Liver (tissue), 9 donors: ENCODE results near the gene ZNF536. TPM values are rescaled to one million over a fixed set of nuclear protein-coding genes. Genes with fewer than 3 reads are reported as not detected.
"Not testable (repeated sequence)": the region's sequence is repeated elsewhere in the genome, so short reads cannot be mapped to it uniquely, and the experiment has no call there.

Experiments
- DNase-seq: peaks from one replicate; pipeline ENCODE4 v3.0.0-alpha.2; 2017; ENCODE audit warnings: low spot score
- H3K27ac ChIP-seq, 2 donors: one replicate each; pipeline ENCODE4 v1.7.0; 2013; ENCODE audit warnings: inconsistent platforms in 2 of 2, low read length in 2 of 2, control low read depth in 1 of 2, low read depth in 1 of 2, mild to moderate bottlenecking in 1 of 2
- H3K27me3 ChIP-seq, 4 donors: one replicate each; pipeline versions ENCODE4 v1.6.1 to v1.7.0; 2013; ENCODE audit warnings: low read length in 3 of 4, inconsistent platforms in 1 of 4, mild to moderate bottlenecking in 1 of 4, moderate library complexity in 1 of 4; ENCODE audit not compliant: control insufficient read depth in 4 of 4, insufficient read depth in 4 of 4
- H3K36me3 ChIP-seq, 4 donors: one replicate each; pipeline versions ENCODE4 v1.6.1 to v1.7.0; 2013; ENCODE audit warnings: low read length in 3 of 4, mild to moderate bottlenecking in 3 of 4, low read depth in 1 of 4, moderate library complexity in 1 of 4; ENCODE audit not compliant: control insufficient read depth in 4 of 4, insufficient read depth in 3 of 4
- H3K4me1 ChIP-seq, 4 donors: one replicate each; pipeline versions ENCODE4 v1.6.1 to v1.7.0; 2013; ENCODE audit warnings: low read length in 3 of 4, mild to moderate bottlenecking in 3 of 4, moderate library complexity in 1 of 4; ENCODE audit not compliant: control insufficient read depth in 4 of 4, insufficient read depth in 4 of 4
- H3K4me3 ChIP-seq, 3 donors: one replicate each; pipeline versions ENCODE4 v1.6.1 to v1.7.0; 2013; ENCODE audit warnings: low read length in 3 of 3, control low read depth in 1 of 3, low read depth in 1 of 3, mild to moderate bottlenecking in 1 of 3
- H3K9ac ChIP-seq, 2 donors: one replicate each; pipeline ENCODE4 v1.7.0; 2013; ENCODE audit warnings: low read length in 2 of 2, mild to moderate bottlenecking in 2 of 2, moderate library complexity in 2 of 2, control low read depth in 1 of 2, low read depth in 1 of 2
- H3K9me3 ChIP-seq, 4 donors: one replicate each; pipeline versions ENCODE4 v1.6.1 to v1.7.0; 2013; ENCODE audit warnings: low read length in 3 of 4; ENCODE audit not compliant: control insufficient read depth in 4 of 4
- EGR1 ChIP-seq, 2 donors: IDR thresholded peaks; 2 replicates each; pipeline ENCODE4 v1.6.1; 2016 to 2018; ENCODE audit warnings: antibody characterized with exemption in 2 of 2, low read depth in 2 of 2
- FOXA1 ChIP-seq: IDR thresholded peaks from 2 replicates; pipeline ENCODE4 v1.6.1; 2016; ENCODE audit warnings: antibody characterized with exemption
- FOXA2 ChIP-seq: IDR thresholded peaks from 2 replicates; pipeline ENCODE4 v1.6.1; 2016; ENCODE audit warnings: antibody characterized with exemption
- GABPA ChIP-seq, 2 donors: IDR thresholded peaks in 1 of 2; conservative IDR thresholded peaks in 1 of 2; 2 replicates each; pipeline ENCODE4 v1.6.1; 2016; ENCODE audit warnings: antibody characterized with exemption in 2 of 2, mild to moderate bottlenecking in 1 of 2, moderate library complexity in 1 of 2
- HNF4A ChIP-seq, 2 donors: conservative IDR thresholded peaks; 2 replicates each; pipeline ENCODE4 v1.6.1; 2016; ENCODE audit warnings: antibody characterized with exemption in 2 of 2, mild to moderate bottlenecking in 2 of 2
- HNF4G ChIP-seq: IDR thresholded peaks from 2 replicates; pipeline ENCODE4 v1.6.1; 2016; ENCODE audit warnings: antibody characterized with exemption
- JUND ChIP-seq, 2 donors: IDR thresholded peaks; 2 replicates each; pipeline ENCODE4 v1.6.1; 2016; ENCODE audit warnings: antibody characterized with exemption in 2 of 2
- NR2F2 ChIP-seq: IDR thresholded peaks from 2 replicates; pipeline ENCODE4 v1.6.1; 2016; ENCODE audit warnings: antibody characterized with exemption
- RAD21 ChIP-seq, 2 donors: IDR thresholded peaks; 2 replicates each; pipeline ENCODE4 v1.6.1; 2016; ENCODE audit warnings: antibody characterized with exemption in 2 of 2, mild to moderate bottlenecking in 2 of 2
- RXRA ChIP-seq, 2 donors: IDR thresholded peaks; 2 replicates each; pipeline ENCODE4 v1.6.1; 2017 to 2018; ENCODE audit warnings: antibody characterized with exemption in 2 of 2, mild to moderate bottlenecking in 1 of 2
- SP1 ChIP-seq: IDR thresholded peaks from 2 replicates; pipeline ENCODE4 v1.6.1; 2018; ENCODE audit warnings: antibody characterized with exemption, mild to moderate bottlenecking
- TAF1 ChIP-seq: conservative IDR thresholded peaks from 2 replicates; pipeline ENCODE4 v1.6.1; 2016; ENCODE audit warnings: antibody characterized with exemption, mild to moderate bottlenecking
- YY1 ChIP-seq: IDR thresholded peaks from 2 replicates; pipeline ENCODE4 v1.6.1; 2016; ENCODE audit warnings: antibody characterized with exemption, mild to moderate bottlenecking
- WGBS: extraction: QIAGEN DNeasy Blood & Tissue Kit; methylation state at CpG from one replicate; pipeline ENCODE4 v1.1.7; 2013; 5-methylcytosine and 5-hydroxymethylcytosine counted together
- polyA plus RNA-seq, 2 donors: library from polyadenylated mRNA; stranded (reverse) in 1 of 2; unstranded in 1 of 2; fragments of 200-250 nt in 1 of 2; fragments of >200 nt in 1 of 2; fragmentation: Nextera tagmentation in 1 of 2; extraction: Ambion mirVana in 1 of 2; gene quantifications; one replicate each; pipeline versions ENCODE4 v1.2.1 to v1.2.3, GENCODE V29; 2013 to 2015
- total RNA-seq, 2 donors: library from RNA; depleted of rRNA; stranded (reverse); fragments of >200 nt; gene quantifications; one replicate each; pipeline ENCODE4 v1.2.3, GENCODE V29; 2014
- TF ChIP-seq, protein P1 (sequence below): fragments of 150-350 bp; IDR thresholded peaks from 2 replicates; pipeline ENCODE4 v1.5.1; 2017; ENCODE audit warnings: improper control_type of control experiment, low read depth, low read length; ENCODE audit not compliant: missing input control
- TF ChIP-seq, protein P2 (sequence below): IDR thresholded peaks from 2 replicates; pipeline ENCODE4 v1.6.1; 2016; ENCODE audit warnings: antibody characterized with exemption
- TF ChIP-seq, protein P3 (sequence below): IDR thresholded peaks from 2 replicates; pipeline ENCODE4 v1.6.1; 2016; ENCODE audit warnings: antibody characterized with exemption
- TF ChIP-seq, protein P4 (sequence below): IDR thresholded peaks from 2 replicates; pipeline ENCODE4 v1.6.1; 2016; ENCODE audit warnings: antibody characterized with exemption
- donor health status: healthy.
- donor health status: healthy.
- donor health status: healthy.
- donor health status: healthy.
- donor health status: healthy.

Gene ZNF536
- total and polyA plus RNA-seq, 4 donors, result 0.02 to 0.17 (median 0.08) TPM

DNA sequence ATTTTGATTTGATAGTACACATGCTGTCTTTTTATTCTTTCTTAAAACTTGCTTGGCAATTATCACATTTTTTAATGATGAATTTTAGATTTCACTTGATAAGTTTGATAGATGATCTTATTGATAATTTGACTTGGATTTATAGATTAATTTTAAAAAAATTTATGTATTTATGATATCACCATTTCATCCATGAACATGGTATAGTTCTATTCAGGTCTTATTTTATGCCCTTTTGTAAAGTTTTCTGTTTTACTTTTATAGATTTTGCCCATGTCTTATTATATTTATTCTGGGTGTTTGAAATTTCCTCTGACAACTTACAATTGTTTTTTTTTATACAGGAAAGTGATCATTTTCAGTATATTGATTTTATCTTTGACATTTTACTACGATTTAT lies 39.5 kb downstream of the ZNF536 start:
- no peak for DNase-seq
- 39% methylated on average over 1 of the region's 1 CpG for WGBS
- TF ChIP-seq TAF1, result no peak
- TF ChIP-seq JUND (IDR thresholded peaks at IDR 0.05), result no peak
- TF ChIP-seq, protein P1, sequence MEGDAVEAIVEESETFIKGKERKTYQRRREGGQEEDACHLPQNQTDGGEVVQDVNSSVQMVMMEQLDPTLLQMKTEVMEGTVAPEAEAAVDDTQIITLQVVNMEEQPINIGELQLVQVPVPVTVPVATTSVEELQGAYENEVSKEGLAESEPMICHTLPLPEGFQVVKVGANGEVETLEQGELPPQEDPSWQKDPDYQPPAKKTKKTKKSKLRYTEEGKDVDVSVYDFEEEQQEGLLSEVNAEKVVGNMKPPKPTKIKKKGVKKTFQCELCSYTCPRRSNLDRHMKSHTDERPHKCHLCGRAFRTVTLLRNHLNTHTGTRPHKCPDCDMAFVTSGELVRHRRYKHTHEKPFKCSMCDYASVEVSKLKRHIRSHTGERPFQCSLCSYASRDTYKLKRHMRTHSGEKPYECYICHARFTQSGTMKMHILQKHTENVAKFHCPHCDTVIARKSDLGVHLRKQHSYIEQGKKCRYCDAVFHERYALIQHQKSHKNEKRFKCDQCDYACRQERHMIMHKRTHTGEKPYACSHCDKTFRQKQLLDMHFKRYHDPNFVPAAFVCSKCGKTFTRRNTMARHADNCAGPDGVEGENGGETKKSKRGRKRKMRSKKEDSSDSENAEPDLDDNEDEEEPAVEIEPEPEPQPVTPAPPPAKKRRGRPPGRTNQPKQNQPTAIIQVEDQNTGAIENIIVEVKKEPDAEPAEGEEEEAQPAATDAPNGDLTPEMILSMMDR, result no peak
- TF ChIP-seq, protein P2, sequence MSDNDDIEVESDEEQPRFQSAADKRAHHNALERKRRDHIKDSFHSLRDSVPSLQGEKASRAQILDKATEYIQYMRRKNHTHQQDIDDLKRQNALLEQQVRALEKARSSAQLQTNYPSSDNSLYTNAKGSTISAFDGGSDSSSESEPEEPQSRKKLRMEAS, result no peak
- TF ChIP-seq HNF4G, result no peak
- no peak for TF ChIP-seq YY1
- TF ChIP-seq RXRA (IDR thresholded peaks at IDR 0.05), result no peak
- no peak for TF ChIP-seq NR2F2
- TF ChIP-seq, protein P3, sequence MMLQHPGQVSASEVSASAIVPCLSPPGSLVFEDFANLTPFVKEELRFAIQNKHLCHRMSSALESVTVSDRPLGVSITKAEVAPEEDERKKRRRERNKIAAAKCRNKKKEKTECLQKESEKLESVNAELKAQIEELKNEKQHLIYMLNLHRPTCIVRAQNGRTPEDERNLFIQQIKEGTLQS, result no peak
- no peak for TF ChIP-seq EGR1 (IDR thresholded peaks at IDR 0.05; ENCODE audit: low read depth in 2 of 2)
- no peak for TF ChIP-seq SP1
- no peak for TF ChIP-seq RAD21 (IDR thresholded peaks at IDR 0.05)
- TF ChIP-seq GABPA (IDR thresholded peaks at IDR 0.05 in 1 of 2, conservative IDR thresholded peaks at IDR 0.05 in 1 of 2), result no peak
- TF ChIP-seq HNF4A (conservative IDR thresholded peaks at IDR 0.05), result no peak
- TF ChIP-seq, protein P4, sequence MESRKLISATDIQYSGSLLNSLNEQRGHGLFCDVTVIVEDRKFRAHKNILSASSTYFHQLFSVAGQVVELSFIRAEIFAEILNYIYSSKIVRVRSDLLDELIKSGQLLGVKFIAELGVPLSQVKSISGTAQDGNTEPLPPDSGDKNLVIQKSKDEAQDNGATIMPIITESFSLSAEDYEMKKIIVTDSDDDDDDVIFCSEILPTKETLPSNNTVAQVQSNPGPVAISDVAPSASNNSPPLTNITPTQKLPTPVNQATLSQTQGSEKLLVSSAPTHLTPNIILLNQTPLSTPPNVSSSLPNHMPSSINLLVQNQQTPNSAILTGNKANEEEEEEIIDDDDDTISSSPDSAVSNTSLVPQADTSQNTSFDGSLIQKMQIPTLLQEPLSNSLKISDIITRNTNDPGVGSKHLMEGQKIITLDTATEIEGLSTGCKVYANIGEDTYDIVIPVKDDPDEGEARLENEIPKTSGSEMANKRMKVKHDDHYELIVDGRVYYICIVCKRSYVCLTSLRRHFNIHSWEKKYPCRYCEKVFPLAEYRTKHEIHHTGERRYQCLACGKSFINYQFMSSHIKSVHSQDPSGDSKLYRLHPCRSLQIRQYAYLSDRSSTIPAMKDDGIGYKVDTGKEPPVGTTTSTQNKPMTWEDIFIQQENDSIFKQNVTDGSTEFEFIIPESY, result no peak
- Histone ChIP-seq H3K36me3 (no peaks in the 10 kb centered on the region), H3K4me3 (no peak overlapping the region), H3K9me3 (no peaks in the 10 kb centered on the region), H3K27ac (no peak overlapping the region), H3K9ac (no peak overlapping the region), H3K4me1 (no peaks in the 10 kb centered on the region), H3K27me3 (peaks cover 0 to 4% (median 0%) of the 10 kb centered on the region in 4 donors)

DNA sequence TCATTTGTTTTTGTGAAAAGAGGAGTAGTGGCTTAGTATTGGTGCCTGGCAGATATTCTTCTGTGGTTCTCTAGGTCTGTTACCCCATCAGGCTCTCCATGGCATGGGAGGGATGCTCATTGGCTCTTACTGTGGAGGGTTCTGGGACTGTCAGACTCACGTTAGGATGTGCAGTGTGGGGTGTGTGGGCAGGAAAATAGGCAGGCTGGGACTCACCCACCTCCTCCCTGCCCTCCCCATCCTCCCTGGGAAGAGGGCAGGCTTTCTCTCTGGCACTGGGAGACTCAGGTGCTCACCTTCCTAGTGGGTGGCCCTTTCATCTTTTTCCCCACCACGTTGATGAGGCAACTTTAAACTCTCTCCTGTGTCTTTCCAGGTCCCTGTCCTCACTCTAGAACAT lies 44.2 kb downstream of the ZNF536 start:
- no peak overlapping the region for H3K4me3 ChIP-seq
- H3K36me3 ChIP-seq, result no peaks in the 10 kb centered on the region
- peaks cover 0 to 7% (median 0%) of the 10 kb centered on the region in 4 donors for H3K27me3 ChIP-seq
- H3K27ac ChIP-seq, result no peak overlapping the region
- no peak for DNase-seq
- no peaks in the 10 kb centered on the region for H3K4me1 ChIP-seq
- no peak overlapping the region for H3K9ac ChIP-seq
- TF ChIP-seq HNF4A (conservative IDR thresholded peaks at IDR 0.05) (no peak), FOXA1 (no peak), FOXA2 (no peak), EGR1 (IDR thresholded peaks at IDR 0.05; ENCODE audit: low read depth in 2 of 2) (no peak), SP1 (no peak)
- TF ChIP-seq, protein P1, result no peak
- 17% methylated on average over 2 of the region's 2 CpGs for WGBS
- H3K9me3 ChIP-seq, result no peaks in the 10 kb centered on the region

DNA sequence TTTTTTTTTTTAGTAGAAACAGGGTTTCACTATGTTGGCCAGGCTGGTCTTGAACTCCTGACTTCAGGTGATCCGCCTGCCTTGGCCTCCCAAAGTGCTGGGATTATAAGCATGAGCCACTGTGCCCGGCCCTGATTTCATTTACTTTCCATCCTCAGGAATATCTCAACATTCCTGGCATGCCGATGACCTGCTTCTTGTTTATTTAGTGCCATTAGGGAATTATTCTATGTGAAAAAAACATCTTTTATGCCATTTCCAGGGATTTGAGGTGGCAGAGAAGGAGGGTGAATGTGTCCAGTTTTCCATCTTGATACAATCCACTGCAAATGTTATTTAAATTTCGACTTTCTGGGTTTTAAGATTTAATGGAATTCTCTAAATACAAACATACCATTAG lies 45.0 kb downstream of the ZNF536 start:
- not testable (repeated sequence) for H3K4me1 ChIP-seq, H3K9me3 ChIP-seq, DNase-seq, H3K4me3 ChIP-seq, H3K27ac ChIP-seq, H3K9ac ChIP-seq, H3K36me3 ChIP-seq, H3K27me3 ChIP-seq
- 62% methylated on average over 4 of the region's 4 CpGs for WGBS
